K562 (cell line): Measurements from ENCODE around the gene HSPA8. TPM values are rescaled to one million over a fixed set of nuclear protein-coding genes. Genes with fewer than 3 reads are reported as not detected.

Source experiments
- BRF1 ChIP-seq: IDR thresholded peaks from 3 replicates; pipeline ENCODE4 v1.6.1; 2011; ENCODE audit warnings: borderline replicate concordance, mild to moderate bottlenecking; ENCODE audit not compliant: insufficient read length; ENCODE audit errors: extremely low read depth
- MGA ChIP-seq: fragments of 450-650 bp; IDR thresholded peaks from 2 replicates; pipeline ENCODE4 v1.6.1; 2016; ENCODE audit warnings: mild to moderate bottlenecking, moderate library complexity
- MTA2 ChIP-seq: fragments of 450-650 bp; IDR thresholded peaks from 2 replicates; pipeline ENCODE4 v1.6.1; 2016; ENCODE audit warnings: low read depth
- RBM14 ChIP-seq: fragments of 200-400 bp; formaldehyde crosslinking; IDR thresholded peaks from 2 replicates; pipeline ENCODE4 v1.6.1; 2018; ENCODE audit warnings: low read depth, mild to moderate bottlenecking, low read length, moderate library complexity, borderline replicate concordance; ENCODE audit not compliant: insufficient read depth
- ZNF347 ChIP-seq: fragments of 450-650 bp; formaldehyde crosslinking; IDR thresholded peaks from 2 replicates; pipeline ENCODE4 v1.4.0; 2020; ENCODE audit warnings: low read depth, mild to moderate bottlenecking, moderate library complexity
- ZNF584 ChIP-seq: fragments of 200-800 bp; sonication (Bioruptor generic); IDR thresholded peaks from 2 replicates; pipeline ENCODE4 v1.6.1; 2016; ENCODE audit warnings: low read depth, mild to moderate bottlenecking, missing genetic modification characterization, missing compliant biosample characterization
- ZZZ3 ChIP-seq: fragments of 450-650 bp; IDR thresholded peaks from 2 replicates; pipeline ENCODE4 v1.6.1; 2016; ENCODE audit warnings: antibody characterized with exemption, mild to moderate bottlenecking, moderate library complexity
- polyA plus RNA-seq, 8 experiments: library from polyadenylated mRNA; depleted of rRNA in 4 of 8; stranded (reverse) in 5 of 8; unstranded in 3 of 8; fragments of >200 nt; fragmentation: Nextera tagmentation in 2 of 8; fragmentation: Illumina TruSeq in 1 of 8; extraction: Ambion mirVana in 2 of 8; extraction: Trizol in 1 of 8; gene quantifications; 2 replicates each; pipeline versions ENCODE4 v1.2.1 to v1.2.3, GENCODE V29; 2011 to 2014; ENCODE audit warnings: inconsistent platforms in 1 of 8, missing spikeins in 1 of 8
- total RNA-seq, 7 experiments: library from RNA; depleted of rRNA in 6 of 7; stranded (reverse); fragments of >200 nt in 6 of 7; fragmentation: Illumina TruSeq in 2 of 7; extraction: Trizol in 2 of 7; gene quantifications; 2 replicates each; pipeline versions ENCODE4 v1.2.1 to v1.2.3, GENCODE V29; 2011 to 2021; ENCODE audit warnings: low replicate concordance in 1 of 7
- TF ChIP-seq, protein P1 (sequence below): fragments of 450-650 bp; IDR thresholded peaks from 2 replicates; pipeline ENCODE4 v1.6.1; 2018; ENCODE audit not compliant: partially characterized antibody
- TF ChIP-seq, protein P2 (sequence below): fragments of 200-800 bp; sonication (Bioruptor generic); IDR thresholded peaks from 2 replicates; pipeline ENCODE4 v1.6.1; 2017; ENCODE audit warnings: missing genetic modification characterization, missing compliant biosample characterization

The HSPA8 gene
- total and polyA plus RNA-seq, 9 of the 15 experiments (the other 6 are each of a cell fraction or from before 2014, with no cell fraction given) = 1,250 to 3,966 (median 2,773) TPM

DNA sequence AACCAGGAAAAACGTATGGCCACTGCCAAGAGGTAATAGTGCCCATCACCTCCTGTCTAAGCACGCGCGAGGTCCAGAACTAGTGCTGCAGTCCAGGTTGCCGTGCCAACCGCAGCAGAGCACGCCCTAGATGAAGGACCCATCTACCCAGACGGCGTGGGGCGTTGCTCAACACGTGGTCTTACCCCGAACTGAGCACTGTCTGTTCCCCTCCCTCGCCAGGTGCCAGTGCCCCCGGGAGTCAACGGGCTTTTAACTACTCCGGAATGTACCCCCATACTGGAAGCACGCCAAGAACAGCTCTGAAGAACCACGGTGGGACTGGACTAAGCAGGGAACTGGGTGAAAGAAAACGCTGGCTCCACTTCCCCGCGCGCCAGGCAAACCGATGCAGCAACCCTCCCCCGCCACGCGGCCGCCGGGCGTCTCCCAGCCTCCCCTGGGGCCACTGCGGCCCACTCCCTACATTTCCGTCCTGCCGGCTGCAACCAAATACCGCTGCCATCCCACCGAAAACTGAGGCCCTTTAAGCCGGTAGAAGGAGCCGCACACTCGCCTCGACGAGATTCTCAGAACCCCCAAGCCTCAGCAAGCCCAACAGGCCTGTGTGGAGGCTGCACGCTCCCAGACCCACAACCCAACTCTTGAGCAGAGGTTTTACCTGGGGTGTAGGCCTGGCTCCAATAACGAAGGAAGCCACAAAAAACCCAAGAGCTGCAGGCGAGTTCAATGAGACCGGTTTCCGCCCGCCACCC lies at the start of gene HSPA8 (continued):
- TF ChIP-seq MGA (no peak), MTA2 (no peak), RBM14 (no peak), ZNF347 (CRISPR knock-in tag) (no peak), ZNF584 (CRISPR knock-in tag) (0 out of 2 replicates have a peak, but pooled peaks have one; percentile 48), ZZZ3 (no peak), BRF1 (no peak)
- TF ChIP-seq, protein P1, sequence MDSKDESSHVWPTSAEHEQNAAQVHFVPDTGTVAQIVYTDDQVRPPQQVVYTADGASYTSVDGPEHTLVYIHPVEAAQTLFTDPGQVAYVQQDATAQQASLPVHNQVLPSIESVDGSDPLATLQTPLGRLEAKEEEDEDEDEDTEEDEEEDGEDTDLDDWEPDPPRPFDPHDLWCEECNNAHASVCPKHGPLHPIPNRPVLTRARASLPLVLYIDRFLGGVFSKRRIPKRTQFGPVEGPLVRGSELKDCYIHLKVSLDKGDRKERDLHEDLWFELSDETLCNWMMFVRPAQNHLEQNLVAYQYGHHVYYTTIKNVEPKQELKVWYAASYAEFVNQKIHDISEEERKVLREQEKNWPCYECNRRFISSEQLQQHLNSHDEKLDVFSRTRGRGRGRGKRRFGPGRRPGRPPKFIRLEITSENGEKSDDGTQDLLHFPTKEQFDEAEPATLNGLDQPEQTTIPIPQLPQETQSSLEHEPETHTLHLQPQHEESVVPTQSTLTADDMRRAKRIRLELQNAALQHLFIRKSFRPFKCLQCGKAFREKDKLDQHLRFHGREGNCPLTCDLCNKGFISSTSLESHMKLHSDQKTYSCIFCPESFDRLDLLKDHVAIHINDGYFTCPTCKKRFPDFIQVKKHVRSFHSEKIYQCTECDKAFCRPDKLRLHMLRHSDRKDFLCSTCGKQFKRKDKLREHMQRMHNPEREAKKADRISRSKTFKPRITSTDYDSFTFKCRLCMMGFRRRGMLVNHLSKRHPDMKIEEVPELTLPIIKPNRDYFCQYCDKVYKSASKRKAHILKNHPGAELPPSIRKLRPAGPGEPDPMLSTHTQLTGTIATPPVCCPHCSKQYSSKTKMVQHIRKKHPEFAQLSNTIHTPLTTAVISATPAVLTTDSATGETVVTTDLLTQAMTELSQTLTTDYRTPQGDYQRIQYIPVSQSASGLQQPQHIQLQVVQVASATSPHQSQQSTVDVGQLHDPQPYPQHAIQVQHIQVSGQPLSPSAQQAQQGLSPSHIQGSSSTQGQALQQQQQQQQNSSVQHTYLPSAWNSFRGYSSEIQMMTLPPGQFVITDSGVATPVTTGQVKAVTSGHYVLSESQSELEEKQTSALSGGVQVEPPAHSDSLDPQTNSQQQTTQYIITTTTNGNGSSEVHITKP = peak; percentile 92
- TF ChIP-seq, protein P2, sequence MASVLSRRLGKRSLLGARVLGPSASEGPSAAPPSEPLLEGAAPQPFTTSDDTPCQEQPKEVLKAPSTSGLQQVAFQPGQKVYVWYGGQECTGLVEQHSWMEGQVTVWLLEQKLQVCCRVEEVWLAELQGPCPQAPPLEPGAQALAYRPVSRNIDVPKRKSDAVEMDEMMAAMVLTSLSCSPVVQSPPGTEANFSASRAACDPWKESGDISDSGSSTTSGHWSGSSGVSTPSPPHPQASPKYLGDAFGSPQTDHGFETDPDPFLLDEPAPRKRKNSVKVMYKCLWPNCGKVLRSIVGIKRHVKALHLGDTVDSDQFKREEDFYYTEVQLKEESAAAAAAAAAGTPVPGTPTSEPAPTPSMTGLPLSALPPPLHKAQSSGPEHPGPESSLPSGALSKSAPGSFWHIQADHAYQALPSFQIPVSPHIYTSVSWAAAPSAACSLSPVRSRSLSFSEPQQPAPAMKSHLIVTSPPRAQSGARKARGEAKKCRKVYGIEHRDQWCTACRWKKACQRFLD (CRISPR knock-in tag) = no peak; the same call in 1 of the 2 replicates
